H9 (cell line): ENCODE measurements around the gene TNFRSF6B. TPM values are rescaled to one million over a fixed set of nuclear protein-coding genes. Genes with fewer than 3 reads are reported as not detected.

Experiments used
- DNase-seq: peaks from one replicate; pipeline ENCODE4 v3.0.0-alpha.2; 2017
- H2AFZ ChIP-seq: one replicate; pipeline ENCODE4 v1.6.1; 2013; ENCODE audit warnings: mild to moderate bottlenecking, low read length, control low read depth, moderate library complexity
- H2AK5ac ChIP-seq: 2 replicates; pipeline ENCODE4 v1.6.1; 2013; ENCODE audit warnings: low read length, control low read depth, mixed read lengths; ENCODE audit not compliant: insufficient read length
- H2BK120ac ChIP-seq: one replicate; pipeline ENCODE4 v1.6.1; 2013; ENCODE audit warnings: low read depth, mild to moderate bottlenecking, low read length, control low read depth, inconsistent platforms; ENCODE audit not compliant: poor library complexity, severe bottlenecking
- H2BK12ac ChIP-seq: 2 replicates; pipeline ENCODE4 v1.6.1; 2013; ENCODE audit warnings: low read length, control low read depth, mixed read lengths, low read depth; ENCODE audit not compliant: insufficient read length
- H2BK15ac ChIP-seq: 2 replicates; pipeline ENCODE4 v1.6.1; 2013; ENCODE audit warnings: low read depth, low read length, control low read depth
- H2BK20ac ChIP-seq: one replicate; pipeline ENCODE4 v1.6.1; 2013; ENCODE audit warnings: low read depth, mild to moderate bottlenecking, low read length, control low read depth, inconsistent platforms; ENCODE audit not compliant: poor library complexity, severe bottlenecking
- H2BK5ac ChIP-seq: 2 replicates; pipeline ENCODE4 v1.6.1; 2013; ENCODE audit warnings: low read length, control low read depth, mixed read lengths; ENCODE audit not compliant: insufficient read length
- H3K14ac ChIP-seq: 2 replicates; pipeline ENCODE4 v1.6.1; 2013; ENCODE audit warnings: low read length, control low read depth; ENCODE audit not compliant: insufficient read depth
- H3K18ac ChIP-seq: 2 replicates; pipeline ENCODE4 v1.6.1; 2013; ENCODE audit warnings: low read depth, mild to moderate bottlenecking, mixed read lengths, low read length, control low read depth; ENCODE audit not compliant: insufficient read length
- H3K23ac ChIP-seq: 2 replicates; pipeline ENCODE4 v1.6.1; 2013; ENCODE audit warnings: low read length, control low read depth, mixed read lengths, low read depth; ENCODE audit not compliant: insufficient read length
- H3K23me2 ChIP-seq: 2 replicates; pipeline ENCODE4 v1.6.1; 2013; ENCODE audit warnings: low read depth, mild to moderate bottlenecking, mixed read lengths, low read length, control low read depth; ENCODE audit not compliant: insufficient read length, poor library complexity, severe bottlenecking
- H3K27ac ChIP-seq: 2 replicates; pipeline ENCODE4 v1.5.1; 2013; ENCODE audit warnings: low read length, control low read depth, mixed read lengths, low read depth; ENCODE audit not compliant: insufficient read length
- H3K27me3 ChIP-seq: 2 replicates; pipeline ENCODE4 v1.6.1; 2013; ENCODE audit warnings: low read length, control low read depth, inconsistent platforms; ENCODE audit not compliant: insufficient read depth
- H3K4ac ChIP-seq: 2 replicates; pipeline ENCODE4 v1.6.1; 2013; ENCODE audit warnings: low read depth, mild to moderate bottlenecking, control low read depth, inconsistent platforms, low read length, moderate library complexity
- H3K4me1 ChIP-seq: 2 replicates; pipeline ENCODE4 v1.6.1; 2013; ENCODE audit warnings: low read length, control low read depth, inconsistent platforms; ENCODE audit not compliant: insufficient read depth
- H3K4me2 ChIP-seq: 2 replicates; pipeline ENCODE4 v1.6.1; 2013; ENCODE audit warnings: low read length, control low read depth, mixed read lengths; ENCODE audit not compliant: insufficient read length, insufficient read depth
- H3K56ac ChIP-seq: 2 replicates; pipeline ENCODE4 v1.6.1; 2013; ENCODE audit warnings: low read depth, mild to moderate bottlenecking, mixed read lengths, low read length, control low read depth; ENCODE audit not compliant: insufficient read length
- H3K79me1 ChIP-seq: 2 replicates; pipeline ENCODE4 v1.6.1; 2013; ENCODE audit warnings: low read depth, mild to moderate bottlenecking, moderate library complexity, low read length, control low read depth, inconsistent platforms; ENCODE audit not compliant: insufficient read depth, poor library complexity, severe bottlenecking
- H3K79me2 ChIP-seq: 2 replicates; pipeline ENCODE4 v1.6.1; 2013; ENCODE audit warnings: low read length, control low read depth, inconsistent platforms; ENCODE audit not compliant: insufficient read depth
- H3K9ac ChIP-seq: 2 replicates; pipeline ENCODE4 v1.6.1; 2013; ENCODE audit warnings: low read length, control low read depth, mixed read lengths; ENCODE audit not compliant: insufficient read length; ENCODE audit errors: extremely low read depth
- H3K9me3 ChIP-seq: one replicate; pipeline ENCODE4 v1.6.1; 2013; ENCODE audit warnings: low read depth, low read length, inconsistent platforms; ENCODE audit not compliant: control insufficient read depth
- H3T11ph ChIP-seq: one replicate; pipeline ENCODE4 v1.6.1; 2013; ENCODE audit warnings: mild to moderate bottlenecking, low read length, control low read depth, inconsistent platforms
- H4K20me1 ChIP-seq: one replicate; pipeline ENCODE4 v1.6.1; 2013; ENCODE audit not compliant: control insufficient read depth, insufficient read length, insufficient read depth
- H4K5ac ChIP-seq: 2 replicates; pipeline ENCODE4 v1.6.1; 2013; ENCODE audit warnings: low read depth, mild to moderate bottlenecking, mixed read lengths, low read length, control low read depth; ENCODE audit not compliant: insufficient read length
- H4K8ac ChIP-seq: replicated peaks from 2 replicates; pipeline ENCODE4 v1.6.1; 2013; ENCODE audit warnings: low read length, control low read depth, mixed read lengths, low read depth; ENCODE audit not compliant: insufficient read length
- H4K91ac ChIP-seq: 2 replicates; pipeline ENCODE4 v1.6.1; 2013; ENCODE audit warnings: low read depth, mild to moderate bottlenecking, moderate library complexity, mixed read lengths, low read length, control low read depth; ENCODE audit not compliant: insufficient read length
- H3K27ac Mint-ChIP-seq, 3 experiments: 2 replicates in 2 of 3; 3 replicates in 1 of 3; pipeline ENCODE4 v1.8.0; 2020 to 2021; ENCODE audit warnings: mixed read lengths in 3 of 3, mild to moderate bottlenecking in 1 of 3, moderate library complexity in 1 of 3
- H3K27me3 Mint-ChIP-seq: 2 replicates; pipeline ENCODE4 v1.8.0; 2021; ENCODE audit warnings: low read depth, mild to moderate bottlenecking, moderate library complexity, mixed read lengths
- H3K36me3 Mint-ChIP-seq, 3 experiments: 2 replicates in 2 of 3; 3 replicates in 1 of 3; pipeline ENCODE4 v1.8.0; 2020 to 2021; ENCODE audit warnings: low read depth in 3 of 3, mixed read lengths in 3 of 3; ENCODE audit not compliant: insufficient read depth in 1 of 3
- H3K4me1 Mint-ChIP-seq, 2 experiments: 2 replicates each; pipeline ENCODE4 v1.8.0; 2020; ENCODE audit warnings: mixed read lengths in 2 of 2
- H3K4me3 Mint-ChIP-seq, 2 experiments: 2 replicates in 1 of 2; 3 replicates in 1 of 2; pipeline ENCODE4 v1.8.0; 2020 to 2021; ENCODE audit warnings: mild to moderate bottlenecking in 2 of 2, mixed read lengths in 2 of 2, moderate library complexity in 1 of 2
- H3K9me3 Mint-ChIP-seq, 2 experiments: 2 replicates in 1 of 2; 3 replicates in 1 of 2; pipeline ENCODE4 v1.8.0; 2020; ENCODE audit warnings: mild to moderate bottlenecking in 2 of 2, mixed read lengths in 2 of 2, moderate library complexity in 1 of 2
- CTCF ChIP-seq: fragments of 200-600 bp; sonication (generic); conservative IDR thresholded peaks from 3 replicates; pipeline ENCODE4 v1.8.0; 2021; ENCODE audit warnings: antibody characterized with exemption, mild to moderate bottlenecking
- WGBS: extraction: QIAGEN DNeasy Blood & Tissue Kit; methylation state at CpG from one replicate; pipeline ENCODE4 v1.1.7; 2013; ENCODE audit warnings: missing lambda C conversion rate, low lambda C conversion rate, mixed read lengths; ENCODE audit not compliant: insufficient read length; ENCODE audit errors: extremely low coverage; 5-methylcytosine and 5-hydroxymethylcytosine counted together
- total RNA-seq: library from RNA; stranded (reverse); gene quantifications from 2 replicates; pipeline ENCODE4 v1.2.1, GENCODE V29; 2021

The TNFRSF6B gene
- total RNA-seq, 1 experiment from 2014 or later, result not detected

- H2BK15ac ChIP-seq, result no peak overlapping the region
- H3K27ac ChIP-seq, result no peak overlapping the region
- peak overlapping the region; percentile 65 to 76 for H3K4me3 Mint-ChIP-seq
- H3K14ac ChIP-seq, result 0 out of 2 replicates have a peak overlapping the region, but pooled peaks have one; percentile 6
- no peak for TF ChIP-seq CTCF
- H4K20me1 ChIP-seq, result no peaks in the 10 kb centered on the region
- no CpG with 5 or more reads among the region's 80 CpGs for WGBS
- no peak overlapping the region for H2BK20ac ChIP-seq
- H3K9me3 ChIP-seq, result no peaks in the 10 kb centered on the region
- H4K8ac ChIP-seq, result no peak overlapping the region
- H3K9ac ChIP-seq, result no peak overlapping the region
- H2BK5ac ChIP-seq, result no peak overlapping the region
- H2BK12ac ChIP-seq, result no peak overlapping the region
- no peak overlapping the region for H3T11ph ChIP-seq
- H3K79me1 ChIP-seq, result no peaks in the 10 kb centered on the region
- H3K4ac ChIP-seq, result no peak overlapping the region
- H3K23me2 ChIP-seq, result peaks cover 9% of the 10 kb centered on the region
- peak overlapping the region; percentile 56 for H3K4me2 ChIP-seq
- H4K5ac ChIP-seq, result no peak overlapping the region
- no peaks in the 10 kb centered on the region for H3K79me2 ChIP-seq
- no peaks in the 10 kb centered on the region for H3K9me3 Mint-ChIP-seq
- H3K27me3 ChIP-seq, result no peaks in the 10 kb centered on the region
- no peaks in the 10 kb centered on the region; the same call in 1 of the 2 replicates for H3K27me3 Mint-ChIP-seq
- DNase-seq, result peak; percentile 32
- H2BK120ac ChIP-seq, result no peak overlapping the region
- no peak overlapping the region for H2AFZ ChIP-seq
- no peak overlapping the region for H4K91ac ChIP-seq
- H3K23ac ChIP-seq, result no peak overlapping the region
- peaks cover 0 to 18% (median 14%) of the 10 kb centered on the region in 3 experiments; a peak in 5 of 7 replicates for H3K36me3 Mint-ChIP-seq
- H3K4me1 Mint-ChIP-seq, result peaks cover 0 to 2% of the 10 kb centered on the region in 2 experiments; a peak in 1 of 4 replicates
- H3K18ac ChIP-seq, result no peak overlapping the region
- no peak overlapping the region for H3K56ac ChIP-seq
- H2AK5ac ChIP-seq, result no peak overlapping the region
- no peaks in the 10 kb centered on the region for H3K4me1 ChIP-seq
- H3K27ac Mint-ChIP-seq, result no peak overlapping the region
Measured at GRCh38 chr20:63740070-63740626, 43.7 kb downstream of the TNFRSF6B start.
